Measurements from ENCODE around the gene GMCL2. TPM values are rescaled to one million over a fixed set of nuclear protein-coding genes. Genes with fewer than 3 reads are reported as not detected.

The GMCL2 gene
- total and polyA plus RNA-seq, 12 donors: not detected

GRCh38 chr5:178182158-178182876, 4.9 kb downstream of the GMCL2 start:
- Histone ChIP-seq H3K4me3 (no peak overlapping the region), H3K9me3 (peaks cover 0 to 6% (median 0%) of the 10 kb centered on the region in 11 donors), H3K4me1 (peaks cover 0 to 12% (median 0%) of the 10 kb centered on the region in 9 donors), H3K36me3 (no peaks in the 10 kb centered on the region), H3K27ac (no peak overlapping the region), H3K27me3 (peaks cover 0 to 21% (median 0%) of the 10 kb centered on the region in 7 donors)
- TF ChIP-seq, protein P1, sequence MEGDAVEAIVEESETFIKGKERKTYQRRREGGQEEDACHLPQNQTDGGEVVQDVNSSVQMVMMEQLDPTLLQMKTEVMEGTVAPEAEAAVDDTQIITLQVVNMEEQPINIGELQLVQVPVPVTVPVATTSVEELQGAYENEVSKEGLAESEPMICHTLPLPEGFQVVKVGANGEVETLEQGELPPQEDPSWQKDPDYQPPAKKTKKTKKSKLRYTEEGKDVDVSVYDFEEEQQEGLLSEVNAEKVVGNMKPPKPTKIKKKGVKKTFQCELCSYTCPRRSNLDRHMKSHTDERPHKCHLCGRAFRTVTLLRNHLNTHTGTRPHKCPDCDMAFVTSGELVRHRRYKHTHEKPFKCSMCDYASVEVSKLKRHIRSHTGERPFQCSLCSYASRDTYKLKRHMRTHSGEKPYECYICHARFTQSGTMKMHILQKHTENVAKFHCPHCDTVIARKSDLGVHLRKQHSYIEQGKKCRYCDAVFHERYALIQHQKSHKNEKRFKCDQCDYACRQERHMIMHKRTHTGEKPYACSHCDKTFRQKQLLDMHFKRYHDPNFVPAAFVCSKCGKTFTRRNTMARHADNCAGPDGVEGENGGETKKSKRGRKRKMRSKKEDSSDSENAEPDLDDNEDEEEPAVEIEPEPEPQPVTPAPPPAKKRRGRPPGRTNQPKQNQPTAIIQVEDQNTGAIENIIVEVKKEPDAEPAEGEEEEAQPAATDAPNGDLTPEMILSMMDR (IDR thresholded peaks at IDR 0.05): no peak
- ATAC-seq: no peak
- no peak for DNase-seq
- 37 to 42% methylated on average over 4 of the region's 4 CpGs for WGBS, 2 donors
- intact Hi-C loops (cut with DNase I): no loop called here

DNA sequence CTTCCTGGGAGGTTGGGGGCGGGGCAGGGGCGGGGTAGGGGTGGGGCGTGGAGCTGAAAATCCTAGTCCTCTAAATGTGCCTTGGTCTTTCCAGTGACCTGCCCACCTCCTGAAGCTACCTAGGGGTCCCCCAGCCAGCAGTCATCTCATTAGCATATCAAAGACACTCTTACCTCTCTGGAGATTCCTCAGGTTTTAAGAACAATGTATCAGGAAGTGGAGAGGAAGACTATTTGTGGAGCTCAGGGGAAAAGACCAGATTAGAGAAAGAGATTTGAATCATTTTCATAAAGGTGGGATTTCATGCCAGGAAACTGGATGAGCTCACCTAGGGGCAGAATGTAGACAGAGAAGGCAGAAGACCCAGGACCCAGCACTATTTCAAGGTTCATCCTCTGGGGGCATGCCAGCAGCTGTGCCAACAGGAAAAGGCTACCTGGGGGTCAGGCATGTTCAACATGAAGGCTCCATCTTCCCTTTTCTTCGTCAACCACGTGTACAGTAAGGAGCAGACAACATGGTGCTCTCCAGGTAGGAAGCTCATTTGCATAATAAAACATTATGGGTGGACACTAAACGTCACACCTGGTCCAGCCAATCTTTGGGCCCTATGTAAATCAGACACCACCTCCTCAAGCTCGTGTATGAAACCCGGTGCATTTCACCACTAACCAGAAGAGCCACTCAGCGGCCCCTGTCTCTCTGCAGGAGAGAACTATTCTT, 6.9 kb downstream of the GMCL2 start:
- no peak overlapping the region for H3K27ac ChIP-seq
- H3K4me1 ChIP-seq: peaks cover 0 to 12% (median 0%) of the 10 kb centered on the region in 9 donors
- peaks cover 0 to 6% (median 0%) of the 10 kb centered on the region in 11 donors for H3K9me3 ChIP-seq
- TF ChIP-seq, protein P1 (IDR thresholded peaks at IDR 0.05): no peak
- H3K27me3 ChIP-seq: peaks cover 0 to 21% (median 0%) of the 10 kb centered on the region in 7 donors
- 26 to 30% methylated on average over 9 of the region's 9 CpGs for WGBS, 2 donors
- ATAC-seq (no peak), DNase-seq (no peak)
- no peaks in the 10 kb centered on the region for H3K36me3 ChIP-seq
- H3K4me3 ChIP-seq: no peak overlapping the region
- intact Hi-C loops (cut with DNase I): no loop called here

- ATAC-seq (no peak), DNase-seq (no peak)
- H3K27me3 ChIP-seq: peaks cover 0 to 24% (median 0%) of the 10 kb centered on the region in 7 donors
- H3K4me3 ChIP-seq: no peak overlapping the region
- 83 to 85% methylated on average over 8 of the region's 8 CpGs for WGBS, 2 donors
- no peak overlapping the region for H3K27ac ChIP-seq
- intact Hi-C loops (cut with DNase I): no loop called here
- H3K4me1 ChIP-seq: peaks cover 0 to 10% (median 0%) of the 10 kb centered on the region in 9 donors
- peaks cover 0 to 6% (median 0%) of the 10 kb centered on the region in 11 donors for H3K9me3 ChIP-seq
- no peaks in the 10 kb centered on the region for H3K36me3 ChIP-seq
- TF ChIP-seq, protein P1 (IDR thresholded peaks at IDR 0.05): no peak
Observed at GRCh38 chr5:178177569-178177968, 9.6 kb downstream of the GMCL2 start.

DNA sequence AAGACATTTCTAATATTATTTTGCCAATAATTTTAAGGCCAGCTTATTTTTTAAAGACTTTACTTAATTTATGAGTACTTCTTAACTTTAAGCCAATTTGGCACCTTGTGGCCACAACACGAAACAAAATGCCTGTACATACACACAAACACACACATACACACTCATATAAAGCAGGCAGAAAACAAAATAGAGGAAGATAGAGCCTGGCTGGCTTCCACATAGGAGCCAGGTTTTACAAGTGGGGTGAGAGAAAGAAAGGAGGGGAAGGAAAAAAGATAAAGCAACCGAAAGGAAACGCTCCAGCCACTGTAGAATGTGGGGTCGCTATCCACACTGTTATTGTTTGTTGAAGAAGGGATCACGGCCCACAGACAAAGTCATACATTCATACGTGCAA, 10.4 kb downstream of the GMCL2 start:
- Histone ChIP-seq H3K27me3 (peaks cover 0 to 17% (median 0%) of the 10 kb centered on the region in 7 donors), H3K9me3 (peaks cover 0 to 6% (median 0%) of the 10 kb centered on the region in 11 donors), H3K4me1 (peaks cover 0 to 2% (median 0%) of the 10 kb centered on the region in 9 donors), H3K27ac (no peak overlapping the region), H3K36me3 (no peaks in the 10 kb centered on the region), H3K4me3 (no peak overlapping the region)
- DNase-seq (no peak), ATAC-seq (no peak)
- WGBS, 2 donors: 56 to 70% methylated on average over 6 of the region's 6 CpGs
- TF ChIP-seq, protein P1 (IDR thresholded peaks at IDR 0.05): no peak
- intact Hi-C loops (cut with DNase I): no loop called here
